GDM1 (cell line): ENCODE data around the gene B3GAT1.
"Not testable (repeated sequence)": the region's sequence is repeated elsewhere in the genome, so short reads cannot be mapped to it uniquely, and the experiment has no call there.

Experiments
- DNase-seq: peaks from one replicate; lab custom pipeline; 2025; lab: John Stamatoyannopoulos, UW

The B3GAT1 gene

GRCh38 chr11:134412203-134413042 is at the start of gene B3GAT1:
Gene B3GAT1, minus strand, starts transcription at chr11:134412242. Its CDS starts 24,583 bp downstream, at chr11:134387659.
- no peak for DNase-seq

GRCh38 chr11:134461621-134462020 is 49.6 kb upstream of the B3GAT1 start:
- no peak for DNase-seq

GRCh38 chr11:134460881-134461280 is 48.8 kb upstream of the B3GAT1 start:
- no peak for DNase-seq

- DNase-seq = no peak
These were observed 48.1 kb upstream of the B3GAT1 start for GRCh38 chr11:134460062-134460561.

- no peak for DNase-seq
These were observed 47.4 kb upstream of the B3GAT1 start for GRCh38 chr11:134459246-134460061.

- not testable (repeated sequence) for DNase-seq
These were observed 45.5 kb upstream of the B3GAT1 start for GRCh38 chr11:134457411-134458007.

GRCh38 chr11:134455516-134455915 is 43.5 kb upstream of the B3GAT1 start:
- DNase-seq = no peak

- DNase-seq = no peak
These were observed 42.2 kb upstream of the B3GAT1 start for GRCh38 chr11:134454146-134454690.

- DNase-seq = no peak
These were observed 41.4 kb upstream of the B3GAT1 start for GRCh38 chr11:134453441-134453840.

GRCh38 chr11:134452838-134453155 is 40.8 kb upstream of the B3GAT1 start:
- DNase-seq = no peak

GRCh38 chr11:134452026-134452837 is 40.2 kb upstream of the B3GAT1 start:
- DNase-seq = no peak

- no peak for DNase-seq
These were observed 38.1 kb upstream of the B3GAT1 start for GRCh38 chr11:134450186-134450585.

- DNase-seq = no peak
These were observed 37.7 kb upstream of the B3GAT1 start for GRCh38 chr11:134449713-134450112.

GRCh38 chr11:134449051-134449450 is 37.0 kb upstream of the B3GAT1 start:
- DNase-seq = no peak

GRCh38 chr11:134447696-134448095 is 35.7 kb upstream of the B3GAT1 start:
- DNase-seq = no peak

- no peak for DNase-seq
These were observed 33.7 kb upstream of the B3GAT1 start for GRCh38 chr11:134445601-134446325.

- DNase-seq = not testable (repeated sequence)
These were observed 32.4 kb upstream of the B3GAT1 start for GRCh38 chr11:134444160-134445108.

GRCh38 chr11:134443246-134443645 is 31.2 kb upstream of the B3GAT1 start:
- no peak for DNase-seq

- DNase-seq = no peak
These were observed 30.2 kb upstream of the B3GAT1 start for GRCh38 chr11:134442246-134442645.

GRCh38 chr11:134441706-134442105 is 29.7 kb upstream of the B3GAT1 start:
- no peak for DNase-seq
